GM11168 (cell line): ENCODE measurements around the gene ARSG.

Experiments
- in situ Hi-C: fragments of 300-500 bp; cut with MboI; formaldehyde crosslinking; loops from one replicate; pipeline ENCODE4 v1.12.0; 2022; ENCODE audit warnings: low sequenced_read_pairs; ENCODE audit not compliant: unreplicated experiment

ARSG gene

GRCh38 chr17:68441070-68441770 lies 149.9 kb downstream of the ARSG start:
- in situ Hi-C loops: no loop called here

- in situ Hi-C loops: no loop called here
Observed at GRCh38 chr17:68443972-68444464, 152.7 kb downstream of the ARSG start.

- in situ Hi-C loops: no loop called here
Observed at GRCh38 chr17:68445671-68446070, 154.4 kb downstream of the ARSG start.

GRCh38 chr17:68446626-68447041 lies 155.3 kb downstream of the ARSG start:
- in situ Hi-C loops: no loop called here

- in situ Hi-C loops: no loop called here
Observed at GRCh38 chr17:68449021-68449739, 157.9 kb downstream of the ARSG start.

GRCh38 chr17:68450391-68450790 lies 159.1 kb downstream of the ARSG start:
- in situ Hi-C loops: no loop called here

GRCh38 chr17:68450801-68451200 lies 159.5 kb downstream of the ARSG start:
- in situ Hi-C loops: no loop called here

- in situ Hi-C loops: no loop called here
Observed at GRCh38 chr17:68451670-68452354, 160.5 kb downstream of the ARSG start.

GRCh38 chr17:68452724-68453290 lies 161.5 kb downstream of the ARSG start:
- in situ Hi-C loops: no loop called here

GRCh38 chr17:68453991-68454665 lies 162.8 kb downstream of the ARSG start:
- in situ Hi-C loops: no loop called here

GRCh38 chr17:68455901-68456338 lies 164.6 kb downstream of the ARSG start:
- in situ Hi-C loops: loop anchor here (5.0 kb wide), 1 partner anchor 204 kb away; no protein-coding TSS in a partner anchor

- in situ Hi-C loops: loop anchor here (5.0 kb wide), 1 partner anchor 204 kb away; no protein-coding TSS in a partner anchor
Observed at GRCh38 chr17:68456339-68457167, 165.3 kb downstream of the ARSG start.

- in situ Hi-C loops: loop anchor here (5.0 kb wide), 1 partner anchor 205 kb away; no protein-coding TSS in a partner anchor
Observed at GRCh38 chr17:68457168-68457538, 165.9 kb downstream of the ARSG start, which contains the start of gene WIPI1. Gene WIPI1 (minus strand): TSS chr17:68457496. CDS start chr17:68457421, 75 bp downstream.

- in situ Hi-C loops: loop anchor here (5.0 kb wide), 1 partner anchor 205 kb away; no protein-coding TSS in a partner anchor
Observed at GRCh38 chr17:68457539-68458259, 166.4 kb downstream of the ARSG start.

- in situ Hi-C loops: loop anchor here (5.0 kb wide), 1 partner anchor 206 kb away; no protein-coding TSS in a partner anchor
Observed at GRCh38 chr17:68458260-68459036, 167.2 kb downstream of the ARSG start.

GRCh38 chr17:68459037-68459639 lies 167.8 kb downstream of the ARSG start:
- in situ Hi-C loops: loop anchor here (5.0 kb wide), 1 partner anchor 207 kb away; no protein-coding TSS in a partner anchor

- in situ Hi-C loops: no loop called here
Observed at GRCh38 chr17:68460146-68460545, 168.9 kb downstream of the ARSG start.
